GM18868 (cell line): ENCODE results near the gene IL4.
A peak's percentile ranks its signal among the peaks of the same experiment; 100 is the strongest.
"Not testable (repeated sequence)": the region's sequence is repeated elsewhere in the genome, so short reads cannot be mapped to it uniquely, and the experiment has no call there.

ENCODE experiments used
- ATAC-seq: cut with Tn5 transposase; IDR thresholded peaks from one replicate; pipeline ENCODE4 v1.9.1; 2021; ENCODE audit warnings: mild to moderate bottlenecking, moderate library complexity; ENCODE audit not compliant: unreplicated experiment

The IL4 gene

DNA sequence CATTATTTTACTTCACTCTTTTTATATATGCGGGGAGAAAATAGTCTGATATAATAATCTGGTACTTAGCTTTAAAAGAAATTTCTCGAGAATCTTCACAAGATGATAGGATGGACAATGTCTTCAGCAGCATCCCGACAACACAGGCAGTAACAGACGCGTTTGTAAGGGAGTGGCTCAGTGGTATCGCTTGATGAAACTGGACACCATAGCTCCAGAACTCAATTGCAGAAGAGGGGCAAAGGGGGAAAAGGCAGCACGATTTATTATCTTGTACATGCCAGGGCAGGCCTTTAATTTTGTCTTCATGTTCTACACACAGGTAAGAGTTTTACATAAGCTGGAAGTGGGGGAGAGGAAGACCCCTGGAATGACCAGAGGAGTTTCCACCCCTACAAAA, 15.7 kb downstream of the IL4 start:
- no peak for ATAC-seq

DNA sequence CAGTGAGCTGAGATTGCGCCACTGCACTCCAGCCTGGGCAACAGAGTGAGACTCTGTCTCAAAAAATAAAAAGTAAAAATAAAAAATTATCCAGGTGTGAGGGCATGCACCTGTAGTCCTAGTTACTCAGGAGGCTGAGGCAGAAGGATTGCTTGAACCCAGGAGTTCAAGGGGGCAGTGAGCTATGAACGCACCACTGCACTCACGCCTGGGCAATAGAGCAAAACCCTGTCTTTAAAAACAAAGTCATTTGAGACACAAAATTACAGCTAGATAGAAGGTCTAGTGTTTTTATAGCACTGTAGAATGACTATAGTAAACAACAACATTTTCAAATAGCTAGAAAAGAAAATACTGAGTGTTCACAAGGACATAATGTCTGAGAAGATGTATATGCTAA, 16.4 kb downstream of the IL4 start:
- peak; percentile 37 for ATAC-seq

GRCh38 chr5:132691755-132692631, 18.2 kb downstream of the IL4 start:
- not testable (repeated sequence) for ATAC-seq

DNA sequence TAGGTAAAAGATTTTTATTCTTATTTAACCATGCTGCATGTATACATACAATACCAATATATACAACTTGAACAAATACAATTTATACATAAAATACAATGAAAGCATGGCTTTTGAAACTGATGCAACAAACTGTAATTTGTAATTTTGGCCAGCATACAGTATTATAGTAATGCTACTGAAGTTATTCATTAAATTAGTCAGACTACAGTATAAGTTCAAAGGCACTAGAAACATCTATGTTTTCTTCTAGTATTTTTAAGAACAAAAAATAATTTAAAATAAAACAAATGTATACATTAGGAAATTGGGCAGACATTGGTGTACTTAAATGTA, 18.8 kb downstream of the IL4 start:
- ATAC-seq = no peak

DNA sequence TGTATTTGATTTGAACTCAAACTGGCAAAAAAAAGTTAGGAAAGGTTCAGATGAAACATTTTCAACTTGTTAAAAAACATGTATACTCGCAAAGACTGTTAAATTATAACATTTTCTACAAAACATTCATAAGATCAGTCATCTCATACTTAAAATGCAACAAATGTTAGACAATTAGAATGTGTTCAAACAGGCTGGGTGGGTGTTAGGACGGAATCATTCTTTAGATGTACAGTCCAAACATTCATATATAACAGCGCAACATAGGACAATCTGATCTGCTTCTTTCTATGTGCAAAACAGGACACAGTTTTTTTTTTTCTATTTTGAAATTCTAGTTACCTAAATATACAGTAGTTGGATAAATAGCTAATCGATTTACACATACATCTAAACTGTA, 22.2 kb downstream of the IL4 start:
- ATAC-seq = no peak

DNA sequence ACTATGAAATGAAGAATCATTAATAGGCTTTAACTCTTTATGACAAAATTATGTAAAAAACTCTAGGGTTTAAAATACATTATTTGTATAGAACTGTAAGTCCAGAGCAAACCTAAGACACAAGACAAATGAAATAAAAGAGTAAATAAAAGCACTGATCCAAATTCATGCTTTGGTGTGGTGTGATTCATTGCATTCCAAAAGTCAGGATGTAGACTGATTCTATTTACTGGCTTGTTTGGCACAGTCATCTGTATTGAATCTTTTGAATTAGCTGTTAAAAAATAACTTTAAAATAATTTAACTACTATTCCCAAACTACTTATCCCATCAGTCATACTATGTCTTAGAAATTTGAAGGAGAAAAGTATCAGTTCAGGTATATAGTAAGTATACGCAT, 31.1 kb downstream of the IL4 start:
- no peak for ATAC-seq

GRCh38 chr5:132708645-132709044, 34.9 kb downstream of the IL4 start:
- ATAC-seq = no peak

GRCh38 chr5:132714456-132715307, 40.9 kb downstream of the IL4 start:
- ATAC-seq = no peak

DNA sequence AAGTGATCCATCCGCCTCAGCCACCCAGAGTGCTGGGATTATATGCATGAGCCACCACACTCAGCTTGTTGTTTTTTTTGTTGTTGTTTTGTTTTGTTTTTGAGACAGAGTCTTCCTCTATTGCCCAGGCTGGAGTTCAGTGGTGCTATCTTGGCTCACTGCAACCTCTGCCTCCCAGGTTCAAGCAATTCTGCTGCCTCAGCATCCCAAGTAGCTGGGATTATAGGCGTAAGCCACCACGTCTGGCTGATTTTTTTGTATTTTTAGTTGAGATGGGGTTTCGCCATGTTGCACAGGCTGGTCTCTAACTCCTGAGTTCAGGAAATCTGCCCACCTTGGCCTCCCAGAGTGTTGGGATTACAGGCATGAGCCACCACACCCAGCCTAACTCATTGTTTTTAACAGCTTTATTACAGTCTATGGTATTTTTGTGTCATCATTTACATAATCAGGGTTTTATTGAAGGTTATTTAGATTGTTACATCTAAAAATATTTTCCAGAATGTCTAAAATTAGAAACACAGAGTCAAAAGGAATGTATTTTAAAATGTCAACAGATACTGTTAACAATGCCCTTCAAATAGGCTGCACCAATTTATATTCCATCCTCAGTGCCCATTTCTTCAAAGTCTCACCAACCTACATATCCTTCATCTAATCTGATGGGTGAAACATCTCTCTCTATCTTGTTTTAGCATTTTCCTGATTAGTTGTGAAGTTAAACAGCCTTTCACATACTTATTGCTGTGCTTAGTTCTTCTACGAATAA, 44.9 kb downstream of the IL4 start:
- no peak for ATAC-seq

DNA sequence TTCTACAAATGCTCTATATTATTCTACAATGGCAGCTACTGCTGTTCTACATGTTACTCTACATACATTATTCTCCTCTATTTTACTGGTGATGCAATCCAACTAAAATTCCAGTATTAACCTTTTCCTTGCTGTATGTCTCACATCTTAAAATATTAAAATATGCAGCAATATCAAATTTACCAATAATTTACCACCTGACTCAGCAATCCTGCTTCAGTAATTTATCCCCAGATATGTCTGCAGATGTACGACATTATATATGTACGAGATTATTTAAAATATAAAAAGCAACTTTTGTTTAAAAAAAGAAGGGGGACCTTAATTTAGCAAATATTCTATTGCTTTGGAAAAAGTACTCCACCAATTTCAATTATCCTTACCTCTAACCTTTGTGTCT, 52.0 kb downstream of the IL4 start:
- no peak for ATAC-seq

GRCh38 chr5:132729896-132730295, 56.1 kb downstream of the IL4 start:
- ATAC-seq = no peak
